PFSK-1 (cell line): ENCODE results near the gene TPSG1.

Experiments used
- FOXP2 ChIP-seq: optimal IDR thresholded peaks from 2 replicates; pipeline ENCODE3; 2011; ENCODE audit warnings: borderline replicate concordance, control low read depth, inconsistent platforms; ENCODE audit not compliant: insufficient read depth; ENCODE audit errors: extremely low read length, extremely low read depth
- POLR2AphosphoS5 ChIP-seq: IDR thresholded peaks from 2 replicates; pipeline ENCODE4 v1.6.1; 2012; ENCODE audit warnings: low read depth, mild to moderate bottlenecking, control low read depth, low read length, moderate library complexity
- REST ChIP-seq, 2 experiments: IDR thresholded peaks; 2 replicates each; pipeline versions ENCODE4 v1.6.1 to v1.8.0; 2011 to 2012; ENCODE audit warnings: low read depth in 2 of 2, low read length in 2 of 2, control low read depth in 1 of 2, inconsistent platforms in 1 of 2, mild to moderate bottlenecking in 1 of 2, moderate library complexity in 1 of 2; ENCODE audit not compliant: insufficient read depth in 1 of 2
- SIN3A ChIP-seq: IDR thresholded peaks from 2 replicates; pipeline ENCODE4 v1.6.1; 2012; ENCODE audit warnings: mild to moderate bottlenecking, low read length, moderate library complexity, borderline replicate concordance; ENCODE audit not compliant: insufficient read depth
- TAF1 ChIP-seq: IDR thresholded peaks from 2 replicates; pipeline ENCODE4 v1.6.1; 2012; ENCODE audit warnings: low read length, control low read depth, borderline replicate concordance; ENCODE audit not compliant: insufficient read depth

Gene TPSG1

GRCh38 chr16:1216681-1217400 is 8.2 kb downstream of the TPSG1 start:
- TF ChIP-seq POLR2AphosphoS5 (no peak), REST (IDR thresholded peaks at IDR 0.05; ENCODE audit: insufficient read depth in 1 of 2, low read depth in 2 of 2, low read length in 2 of 2) (no peak), FOXP2 (no peak)

GRCh38 chr16:1216296-1216619 is 8.8 kb downstream of the TPSG1 start:
- TF ChIP-seq POLR2AphosphoS5 (no peak), SIN3A (no peak), TAF1 (no peak), REST (IDR thresholded peaks at IDR 0.05; ENCODE audit: insufficient read depth in 1 of 2, low read depth in 2 of 2, low read length in 2 of 2) (no peak), FOXP2 (no peak)

GRCh38 chr16:1215574-1216295 is 9.3 kb downstream of the TPSG1 start:
- TF ChIP-seq TAF1 (no peak), FOXP2 (no peak), SIN3A (no peak), POLR2AphosphoS5 (no peak), REST (IDR thresholded peaks at IDR 0.05; ENCODE audit: insufficient read depth in 1 of 2, low read depth in 2 of 2, low read length in 2 of 2) (no peak)

GRCh38 chr16:1214719-1215118 is 10.3 kb downstream of the TPSG1 start:
- no peak for TF ChIP-seq SIN3A

GRCh38 chr16:1213796-1214372 is 11.2 kb downstream of the TPSG1 start:
- no peak for TF ChIP-seq SIN3A
- TF ChIP-seq TAF1: no peak
- TF ChIP-seq FOXP2: no peak
- TF ChIP-seq POLR2AphosphoS5: no peak
- no peak for TF ChIP-seq REST (IDR thresholded peaks at IDR 0.05; ENCODE audit: insufficient read depth in 1 of 2, low read depth in 2 of 2, low read length in 2 of 2)
